Epithelial cell of esophagus (primary cell): ENCODE measurements around the gene ETV6.

Source experiments
- DNase-seq: peaks from one replicate; pipeline ENCODE4 v3.0.0; 2010; ENCODE audit warnings: low read depth
- H3K4me3 ChIP-seq: 2 replicates; pipeline ENCODE4 v1.5.1; 2011; ENCODE audit warnings: mild to moderate bottlenecking, low read length, control low read depth
- TF ChIP-seq, protein P1 (sequence below): IDR thresholded peaks from 2 replicates; pipeline ENCODE4 v1.5.1; 2011; ENCODE audit warnings: low read depth, mild to moderate bottlenecking, low read length, control low read depth, inconsistent platforms; ENCODE audit not compliant: insufficient read depth; ENCODE audit errors: missing control alignments

ETV6 gene

DNA sequence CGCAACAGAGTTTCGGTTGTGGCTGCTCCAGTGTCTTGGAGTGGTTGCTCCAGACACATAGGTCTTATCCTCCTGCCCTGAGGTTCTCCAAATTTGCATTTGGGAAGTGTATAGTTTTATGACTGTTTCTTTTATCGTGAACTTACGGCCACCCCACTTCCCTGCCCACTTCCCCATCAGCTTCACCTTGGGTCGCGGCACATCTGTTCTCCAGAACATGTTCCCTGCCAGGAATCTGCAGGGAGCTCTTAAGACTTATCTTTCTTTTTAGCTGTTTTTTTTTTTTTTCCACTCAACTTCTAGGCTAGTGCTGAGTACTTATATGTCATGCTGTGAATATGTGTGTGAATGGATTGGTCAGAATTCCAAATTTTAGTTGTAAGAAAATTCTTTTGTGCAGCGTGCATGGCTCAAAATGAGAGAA, 75.4 kb downstream of the ETV6 start:
- DNase-seq, result no peak
- no peak overlapping the region for H3K4me3 ChIP-seq
- TF ChIP-seq, protein P1, sequence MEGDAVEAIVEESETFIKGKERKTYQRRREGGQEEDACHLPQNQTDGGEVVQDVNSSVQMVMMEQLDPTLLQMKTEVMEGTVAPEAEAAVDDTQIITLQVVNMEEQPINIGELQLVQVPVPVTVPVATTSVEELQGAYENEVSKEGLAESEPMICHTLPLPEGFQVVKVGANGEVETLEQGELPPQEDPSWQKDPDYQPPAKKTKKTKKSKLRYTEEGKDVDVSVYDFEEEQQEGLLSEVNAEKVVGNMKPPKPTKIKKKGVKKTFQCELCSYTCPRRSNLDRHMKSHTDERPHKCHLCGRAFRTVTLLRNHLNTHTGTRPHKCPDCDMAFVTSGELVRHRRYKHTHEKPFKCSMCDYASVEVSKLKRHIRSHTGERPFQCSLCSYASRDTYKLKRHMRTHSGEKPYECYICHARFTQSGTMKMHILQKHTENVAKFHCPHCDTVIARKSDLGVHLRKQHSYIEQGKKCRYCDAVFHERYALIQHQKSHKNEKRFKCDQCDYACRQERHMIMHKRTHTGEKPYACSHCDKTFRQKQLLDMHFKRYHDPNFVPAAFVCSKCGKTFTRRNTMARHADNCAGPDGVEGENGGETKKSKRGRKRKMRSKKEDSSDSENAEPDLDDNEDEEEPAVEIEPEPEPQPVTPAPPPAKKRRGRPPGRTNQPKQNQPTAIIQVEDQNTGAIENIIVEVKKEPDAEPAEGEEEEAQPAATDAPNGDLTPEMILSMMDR, result no peak

GRCh38 chr12:11725686-11726085, 76.2 kb downstream of the ETV6 start:
- no peak overlapping the region for H3K4me3 ChIP-seq
- DNase-seq, result no peak
- TF ChIP-seq, protein P1, result no peak

- no peak overlapping the region for H3K4me3 ChIP-seq
- DNase-seq, result no peak
- TF ChIP-seq, protein P1, result no peak
These were observed 77.2 kb downstream of the ETV6 start for GRCh38 chr12:11726659-11727058.

GRCh38 chr12:11727133-11727664, 77.7 kb downstream of the ETV6 start:
- TF ChIP-seq, protein P1, result no peak
- DNase-seq, result no peak
- H3K4me3 ChIP-seq, result no peak overlapping the region

GRCh38 chr12:11728154-11728755, 78.8 kb downstream of the ETV6 start:
- no peak for DNase-seq
- TF ChIP-seq, protein P1, result no peak
- H3K4me3 ChIP-seq, result no peak overlapping the region

- peak; percentile 82 for DNase-seq
- TF ChIP-seq, protein P1, result no peak
These were observed 79.5 kb downstream of the ETV6 start for GRCh38 chr12:11729008-11729407.

More at GRCh38 chr12:11729008-11729407, 79.5 kb downstream of the ETV6 start:
- no peak overlapping the region for H3K4me3 ChIP-seq
